GM23338 (cell line): ENCODE measurements around the gene SPEM3.

ENCODE experiments used
- CTCF ChIP-seq, 2 experiments: fragments of 200-600 bp in 1 of 2; sonication (generic) in 1 of 2; conservative IDR thresholded peaks; 2 replicates each; pipeline versions ENCODE4 v1.5.1 to v1.6.1; 2016 to 2017; ENCODE audit warnings: antibody characterized with exemption in 2 of 2, low read depth in 2 of 2, mild to moderate bottlenecking in 2 of 2, moderate library complexity in 1 of 2
- ETS1 ChIP-seq: IDR thresholded peaks from 2 replicates; pipeline ENCODE4 v1.6.1; 2016; ENCODE audit warnings: antibody characterized with exemption
- EZH2 ChIP-seq: fragments of 200-600 bp; sonication (generic); IDR thresholded peaks from one replicate; pipeline ENCODE4 v1.8.0; 2017; ENCODE audit warnings: antibody characterized with exemption, mild to moderate bottlenecking, low read depth; ENCODE audit not compliant: unreplicated experiment
- EZH2phosphoT487 ChIP-seq: fragments of 200-600 bp; sonication (generic); IDR thresholded peaks from one replicate; pipeline ENCODE4 v1.8.1; 2018; ENCODE audit warnings: antibody characterized with exemption; ENCODE audit not compliant: unreplicated experiment
- JUNB ChIP-seq: IDR thresholded peaks from one replicate; pipeline ENCODE4 v1.6.1; 2016; ENCODE audit warnings: antibody characterized with exemption; ENCODE audit not compliant: unreplicated experiment
- REST ChIP-seq: IDR thresholded peaks from one replicate; pipeline ENCODE4 v1.6.1; 2018; ENCODE audit warnings: antibody characterized with exemption; ENCODE audit not compliant: unreplicated experiment

GRCh38 chr17:7429722-7430121 is 1.1 kb downstream of the SPEM3 start:
- TF ChIP-seq ETS1 (no peak), EZH2 (no peak), CTCF (conservative IDR thresholded peaks at IDR 0.05; ENCODE audit: low read depth in 2 of 2) (no peak), EZH2phosphoT487 (no peak), REST (no peak), JUNB (no peak)
